ENCODE data around the gene CPNE5.

- no peak for TF ChIP-seq ARNT (IDR thresholded peaks at IDR 0.05)
- no peak for TF ChIP-seq SUZ12 (IDR thresholded peaks at IDR 0.05)
- no peak for TF ChIP-seq TARDBP (IDR thresholded peaks at IDR 0.05)
- TF ChIP-seq FOXM1 (IDR thresholded peaks at IDR 0.05; ENCODE audit: borderline replicate concordance): no peak
- no peak for TF ChIP-seq SP1 (IDR thresholded peaks at IDR 0.05)
- no peak for TF ChIP-seq FOXK2 (IDR thresholded peaks at IDR 0.05)
- TF ChIP-seq L3MBTL2 (conservative IDR thresholded peaks at IDR 0.05): no peak
- TF ChIP-seq, protein P1, sequence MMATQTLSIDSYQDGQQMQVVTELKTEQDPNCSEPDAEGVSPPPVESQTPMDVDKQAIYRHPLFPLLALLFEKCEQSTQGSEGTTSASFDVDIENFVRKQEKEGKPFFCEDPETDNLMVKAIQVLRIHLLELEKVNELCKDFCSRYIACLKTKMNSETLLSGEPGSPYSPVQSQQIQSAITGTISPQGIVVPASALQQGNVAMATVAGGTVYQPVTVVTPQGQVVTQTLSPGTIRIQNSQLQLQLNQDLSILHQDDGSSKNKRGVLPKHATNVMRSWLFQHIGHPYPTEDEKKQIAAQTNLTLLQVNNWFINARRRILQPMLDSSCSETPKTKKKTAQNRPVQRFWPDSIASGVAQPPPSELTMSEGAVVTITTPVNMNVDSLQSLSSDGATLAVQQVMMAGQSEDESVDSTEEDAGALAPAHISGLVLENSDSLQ (IDR thresholded peaks at IDR 0.05): no peak
- no peak for TF ChIP-seq LEF1 (IDR thresholded peaks at IDR 0.05; ENCODE audit: borderline replicate concordance)
- TF ChIP-seq ELF4 (IDR thresholded peaks at IDR 0.05): no peak
- no peak for TF ChIP-seq FOXA1 (IDR thresholded peaks at IDR 0.05)
- no peak for TF ChIP-seq CTBP1 (IDR thresholded peaks at IDR 0.05; ENCODE audit: borderline replicate concordance)
- no peak for TF ChIP-seq BHLHE40 (IDR thresholded peaks at IDR 0.05; ENCODE audit: borderline replicate concordance)
Observed at GRCh38 chr6:36862164-36862847, 23.1 kb upstream of the CPNE5 start.
